EL (cell line): Measurements from ENCODE around the gene RPS14.

Experiments
- DNase-seq: peaks from one replicate; pipeline ENCODE4 v3.0.0-alpha.2; 2016

The RPS14 gene

DNA sequence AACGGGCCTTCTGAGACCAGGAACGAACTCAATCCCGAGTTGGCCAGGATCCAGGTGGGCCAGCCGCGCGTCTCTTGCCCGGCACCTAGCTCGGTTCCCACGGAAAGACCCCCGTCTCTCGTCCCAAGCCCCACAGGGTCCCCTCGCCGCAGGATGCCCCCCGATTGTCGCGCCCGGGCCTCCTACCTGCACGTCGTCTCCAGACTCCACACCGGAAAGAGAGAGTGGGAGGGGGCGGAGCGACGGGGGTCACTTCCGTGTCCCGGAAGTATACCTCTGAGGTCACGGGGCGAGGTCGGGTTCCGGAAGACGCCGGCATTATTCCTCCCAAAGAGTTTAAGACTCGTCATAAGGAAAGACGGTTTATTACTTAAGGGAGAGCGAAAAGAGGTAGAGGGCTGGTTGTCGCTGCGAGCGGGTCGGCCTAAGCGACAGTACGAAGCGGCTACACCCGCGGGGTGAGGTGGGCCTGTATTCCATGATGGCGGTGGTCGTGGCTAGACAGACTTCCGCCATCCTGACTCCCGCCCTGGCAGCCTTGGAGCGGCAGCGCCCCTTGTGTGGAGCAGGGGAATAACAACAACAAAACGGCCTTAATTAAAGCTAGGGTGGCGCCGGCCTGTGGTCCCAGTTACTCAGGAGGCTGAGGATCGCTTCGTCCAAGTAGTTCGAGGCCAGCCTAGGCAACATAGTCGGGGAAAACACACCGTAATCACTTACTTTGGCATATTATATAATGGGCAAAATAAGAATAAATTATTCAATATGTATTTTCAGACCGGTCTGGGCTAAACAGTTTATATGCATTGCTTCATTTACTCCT, at the start of gene RPS14:
Gene RPS14 (minus strand): TSS at position 223 of the 823 bp plus-strand sequence. CDS start 2,006 bp downstream, outside the sequence.
- peak; percentile 93 for DNase-seq

- no peak for DNase-seq
Measured at GRCh38 chr5:150498971-150499370, 49.4 kb upstream of the RPS14 start.

- no peak for DNase-seq
Measured at GRCh38 chr5:150498501-150498900, 49.0 kb upstream of the RPS14 start.

DNA sequence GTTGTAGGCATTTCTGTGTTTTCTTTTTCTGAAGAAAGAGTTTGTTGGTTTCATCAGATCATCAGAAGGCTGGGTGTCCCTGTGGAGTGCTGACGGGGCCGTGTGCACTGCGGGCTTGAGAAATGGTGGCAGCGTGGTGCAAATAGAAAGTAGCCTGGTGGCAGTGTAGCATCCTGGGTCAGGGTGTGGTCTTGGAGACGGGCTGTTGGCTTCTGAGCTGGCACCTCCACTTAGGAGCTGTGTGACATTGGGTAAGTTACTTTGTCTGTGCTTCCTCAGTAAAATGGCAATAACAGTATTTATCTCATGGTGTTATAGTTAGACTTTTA, 48.4 kb upstream of the RPS14 start:
- DNase-seq, result no peak

DNA sequence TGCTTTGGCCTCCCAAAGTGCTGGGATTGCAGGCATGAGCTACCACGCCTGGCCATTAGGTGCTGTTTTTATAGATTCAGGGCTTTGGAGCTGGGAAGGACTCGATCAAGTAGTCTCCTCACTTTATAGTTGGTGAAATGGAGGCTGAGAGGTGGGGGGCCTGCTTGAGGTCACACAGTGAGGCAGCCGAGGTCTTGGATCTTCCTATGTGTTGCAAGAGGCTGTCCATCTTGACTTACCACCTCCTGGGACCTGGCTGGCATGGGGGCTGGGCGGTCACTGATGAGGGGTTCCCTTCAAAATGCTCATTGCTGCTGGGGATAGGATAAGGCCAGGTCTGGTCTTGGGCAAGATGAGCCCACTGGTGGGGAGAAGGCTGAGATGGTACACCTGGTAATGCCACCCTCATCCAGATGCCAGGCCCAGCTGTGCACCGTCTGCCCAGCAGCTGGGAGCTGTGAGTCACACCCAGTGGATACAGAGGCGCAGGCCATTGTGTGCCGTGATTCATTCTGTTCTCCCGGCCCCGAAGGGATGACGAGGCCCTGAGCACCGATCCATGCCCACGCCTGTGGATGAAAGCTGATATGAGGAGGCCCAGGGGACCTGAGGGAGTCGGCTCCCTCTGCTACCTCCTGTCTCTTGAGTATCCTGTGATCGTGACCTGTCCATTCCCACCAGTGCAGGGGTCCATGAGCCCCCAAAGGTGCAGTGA, 47.9 kb upstream of the RPS14 start:
- DNase-seq, result peak; percentile 96

DNA sequence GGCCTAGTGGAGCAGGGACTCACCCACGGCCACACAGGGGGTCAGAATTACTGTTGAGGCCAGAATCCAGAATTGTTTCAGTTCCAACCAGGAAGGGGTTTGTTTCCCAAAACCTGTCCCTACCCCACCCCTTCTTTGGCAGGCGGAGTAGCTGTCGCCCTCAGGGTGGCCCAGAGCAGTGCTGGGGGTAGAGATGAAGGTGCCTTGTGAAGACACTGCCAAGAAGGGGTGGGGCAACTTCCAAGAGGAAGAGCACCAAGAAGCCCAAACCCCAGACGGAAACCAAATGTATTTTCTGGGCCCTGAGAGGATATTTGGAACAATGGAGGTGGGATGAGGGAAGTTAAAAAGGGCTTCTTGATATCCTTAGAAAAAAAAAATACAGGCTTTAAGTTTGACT, 47.0 kb upstream of the RPS14 start:
- no peak for DNase-seq

DNA sequence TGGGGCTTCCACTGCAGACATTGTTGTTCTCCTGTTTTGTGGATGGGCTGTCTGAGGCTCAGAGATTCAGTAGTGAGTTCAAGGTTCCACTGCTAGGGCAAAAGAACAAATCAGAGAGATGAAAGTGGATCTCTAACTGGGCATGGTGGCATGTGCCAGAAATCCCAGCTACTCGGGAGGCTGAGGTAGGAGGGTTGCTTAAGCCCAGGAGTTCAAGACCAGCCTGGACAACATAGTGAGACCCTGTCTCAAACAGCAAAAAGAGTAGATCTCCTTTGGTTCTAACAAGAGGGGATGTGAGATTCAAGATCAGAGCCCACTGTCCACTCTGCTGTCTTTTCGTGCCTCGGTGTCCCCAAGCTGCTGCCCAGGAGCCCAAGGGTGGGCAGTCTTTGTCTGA, 46.6 kb upstream of the RPS14 start:
- DNase-seq, result no peak

DNA sequence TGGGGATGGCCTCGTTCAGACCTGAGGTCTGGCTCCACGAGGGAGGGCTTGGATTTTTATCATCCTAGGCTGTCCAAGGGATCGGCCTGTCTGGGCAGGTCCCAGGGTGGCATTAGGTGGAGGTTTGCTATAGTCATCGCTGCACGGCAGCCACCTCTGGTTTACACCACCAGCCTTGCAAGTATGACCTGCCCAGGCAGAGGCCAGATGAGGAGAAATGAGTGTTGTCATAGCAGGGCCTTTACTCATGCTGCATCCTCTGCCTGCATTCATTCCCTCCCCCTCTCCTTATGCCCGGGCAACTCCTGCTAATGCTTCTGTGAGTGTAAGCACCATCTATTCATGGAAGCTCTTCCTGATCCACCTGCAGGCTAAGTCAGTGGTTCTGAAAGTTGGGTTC, 43.1 kb upstream of the RPS14 start:
- DNase-seq, result peak; percentile 87

DNA sequence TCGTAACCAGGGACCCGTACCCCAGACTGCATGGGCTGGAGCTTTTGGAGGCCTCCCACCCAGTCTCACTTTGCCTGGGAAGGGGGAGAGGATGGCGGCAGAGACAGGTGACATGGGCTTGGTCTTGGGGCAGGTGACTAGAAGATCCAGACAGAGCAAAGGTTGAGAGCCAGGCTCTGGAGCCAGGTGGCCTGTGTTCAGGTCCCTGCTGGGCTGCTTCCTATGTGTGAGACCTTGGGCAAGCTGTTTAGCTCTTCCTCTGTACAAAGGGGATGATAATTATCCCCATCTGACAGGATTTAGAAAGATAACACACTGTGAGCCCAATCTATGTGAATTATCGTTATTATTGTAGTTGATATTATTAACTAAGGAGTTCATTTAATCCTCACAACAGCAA, 42.3 kb upstream of the RPS14 start:
- DNase-seq, result no peak

- DNase-seq, result no peak
Measured at GRCh38 chr5:150490754-150491153, 41.2 kb upstream of the RPS14 start.

GRCh38 chr5:150490296-150490669, 40.7 kb upstream of the RPS14 start:
- DNase-seq, result no peak

DNA sequence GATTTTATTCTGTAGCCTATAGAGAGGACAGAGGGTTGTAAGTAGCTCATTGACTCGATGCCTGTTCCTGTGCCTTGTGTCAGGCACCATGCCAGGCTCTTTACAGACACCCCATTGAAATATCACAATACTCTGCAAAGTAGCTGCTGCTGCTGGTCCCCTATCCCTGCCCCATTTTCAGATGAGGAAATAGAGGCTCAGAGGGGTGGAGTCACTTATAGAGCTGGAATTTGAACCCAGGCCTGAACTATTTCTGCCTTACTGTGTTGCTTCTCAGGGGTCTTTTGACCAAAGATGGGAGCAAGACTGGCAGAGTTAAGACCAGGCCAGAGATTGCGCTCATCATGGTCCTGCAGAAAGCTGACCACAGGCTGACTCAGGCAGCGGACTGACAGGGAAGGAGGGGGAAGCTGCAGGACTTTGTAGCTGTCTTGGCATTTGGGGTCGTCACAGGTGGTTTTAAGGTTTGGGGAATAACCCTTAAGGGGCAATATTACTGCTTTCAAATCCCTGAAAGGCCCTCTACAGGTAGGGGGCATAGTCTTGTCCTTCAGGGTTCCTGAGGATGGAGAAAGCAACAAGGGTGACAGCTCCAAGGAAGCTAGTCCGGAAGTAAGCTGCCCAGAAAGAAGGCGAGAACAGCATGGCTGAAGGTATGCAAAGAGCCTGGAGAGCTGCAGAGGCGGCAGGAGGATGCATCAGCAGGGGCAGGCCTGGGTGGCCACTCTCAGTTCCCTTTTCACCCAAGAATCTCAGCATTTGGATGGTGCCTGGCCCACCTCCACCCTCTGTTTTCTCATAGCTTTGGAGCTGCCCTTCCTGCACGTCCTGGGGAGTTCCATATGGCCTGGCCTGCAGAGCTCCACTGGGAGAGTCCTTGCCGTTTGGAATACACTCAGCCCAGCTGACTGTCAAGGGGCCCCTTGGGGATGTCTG, 40.1 kb upstream of the RPS14 start:
- peak; percentile 74 for DNase-seq

- DNase-seq, result peak; percentile 83
Measured at GRCh38 chr5:150488519-150489359, 39.2 kb upstream of the RPS14 start.

DNA sequence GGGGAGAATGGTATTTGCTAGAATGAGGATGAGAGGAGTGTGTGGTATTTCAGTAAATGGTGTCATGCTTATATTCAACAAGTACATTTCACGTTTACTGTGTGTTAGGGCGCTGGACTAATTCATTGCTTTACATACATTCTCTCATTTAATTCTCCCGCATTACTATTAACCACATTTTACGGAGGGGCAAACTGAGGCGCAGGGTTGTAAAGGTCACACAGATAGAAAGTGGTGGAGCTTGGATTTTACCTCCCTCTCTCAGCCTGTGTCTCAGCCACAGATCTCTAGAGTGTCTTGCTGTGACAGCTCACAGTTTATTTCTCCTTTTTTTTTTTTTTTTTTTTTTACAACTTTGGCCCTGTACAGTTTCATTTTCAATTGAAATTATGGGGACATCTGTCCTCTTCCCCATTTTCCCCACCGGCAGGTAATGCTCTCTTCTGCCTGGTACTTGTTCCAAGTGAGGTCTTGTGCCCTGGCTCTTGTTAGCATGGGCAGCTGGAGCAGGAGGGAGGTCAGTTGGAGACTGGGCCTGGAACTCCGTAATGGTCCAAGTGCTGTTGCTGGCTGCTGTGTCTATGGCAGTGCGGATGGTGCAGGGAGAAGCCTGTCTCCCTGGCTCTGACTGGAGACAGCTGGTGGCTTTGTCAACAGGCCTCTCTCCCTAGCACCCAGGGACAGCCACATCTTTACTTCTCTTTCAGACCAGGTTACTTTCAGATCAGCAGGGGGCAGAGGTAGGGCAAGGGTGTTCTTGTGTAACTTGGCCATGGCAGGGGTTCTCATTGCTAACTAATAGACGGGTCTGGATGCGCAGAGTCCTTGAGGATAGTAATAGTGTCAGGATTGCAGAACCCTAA, 37.9 kb upstream of the RPS14 start:
- DNase-seq, result peak; percentile 63

DNA sequence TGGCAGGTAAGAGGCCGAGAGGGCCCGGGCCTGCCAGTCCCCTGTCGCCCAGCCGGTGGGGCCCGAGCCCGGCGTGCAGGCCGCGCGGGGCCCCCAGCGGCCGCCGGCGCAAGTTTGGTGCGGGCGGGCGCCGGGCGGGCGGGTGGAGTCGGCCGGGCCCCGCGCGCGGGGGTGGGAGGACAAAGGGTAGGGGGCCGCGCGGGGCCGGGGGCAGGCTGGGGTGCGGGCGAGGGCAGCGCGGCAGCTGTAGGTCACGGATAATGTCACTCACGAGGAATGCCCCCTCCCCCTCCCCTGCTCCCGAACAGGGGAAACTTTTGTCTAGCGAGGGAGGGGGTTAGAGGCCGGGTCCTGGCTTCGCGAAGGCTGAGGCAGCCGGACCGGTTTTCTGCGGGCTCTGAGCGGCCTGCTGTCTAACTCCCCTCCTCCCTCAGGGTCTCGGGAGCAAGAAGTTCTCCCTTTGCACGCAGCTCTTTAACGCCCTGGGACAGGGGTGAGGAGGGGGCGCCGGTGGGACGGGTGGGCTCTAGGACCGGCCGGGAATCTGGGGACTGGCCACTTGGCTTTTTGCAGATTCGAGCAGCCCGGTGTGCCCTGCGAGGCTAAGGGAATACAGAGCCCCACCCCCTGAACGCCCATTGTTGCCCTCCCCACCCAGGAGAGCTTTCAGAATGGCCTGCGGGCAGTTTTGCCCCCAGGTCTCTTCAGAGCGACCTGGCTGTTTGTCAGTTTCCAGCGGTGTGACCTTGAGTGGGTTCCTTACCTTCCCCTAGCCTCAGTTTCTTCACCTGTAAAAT, 37.1 kb upstream of the RPS14 start:
- peak; percentile 61 for DNase-seq

DNA sequence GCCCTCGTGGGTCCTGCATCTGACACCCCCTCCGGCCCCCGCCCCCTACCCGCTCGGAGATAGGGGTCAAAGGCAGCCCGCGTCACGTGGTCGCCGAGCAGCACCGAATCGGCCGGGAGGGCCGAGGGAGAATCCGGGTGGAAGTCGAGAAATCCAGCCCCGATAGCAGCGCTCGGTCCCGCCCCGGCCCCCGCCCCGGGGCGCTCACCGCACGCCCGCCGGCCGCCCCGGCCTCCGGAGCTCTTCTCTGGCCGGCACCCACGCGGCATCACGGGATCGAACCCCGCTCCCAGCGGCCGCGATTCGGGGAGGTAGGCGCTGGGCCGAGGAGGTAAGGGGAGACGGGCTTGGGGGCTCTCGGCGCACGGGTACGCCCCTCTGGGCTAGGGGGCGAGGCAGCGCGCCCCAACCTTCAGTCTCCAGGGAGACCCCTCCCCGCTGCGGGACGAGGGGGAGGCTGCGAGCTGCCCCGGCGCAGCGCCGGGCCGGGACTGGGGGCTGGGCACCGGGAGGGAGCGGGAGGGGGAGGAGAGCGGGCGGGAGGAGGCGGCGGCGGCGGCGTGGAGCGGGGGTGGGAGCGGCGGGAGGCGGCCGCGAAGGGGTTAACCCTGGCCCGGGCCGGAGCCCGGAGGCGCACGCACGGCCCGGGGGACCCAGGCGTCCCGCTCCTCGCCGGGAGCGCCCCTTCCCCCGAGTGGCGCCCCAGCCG, 36.3 kb upstream of the RPS14 start:
- peak; percentile 54 for DNase-seq

DNA sequence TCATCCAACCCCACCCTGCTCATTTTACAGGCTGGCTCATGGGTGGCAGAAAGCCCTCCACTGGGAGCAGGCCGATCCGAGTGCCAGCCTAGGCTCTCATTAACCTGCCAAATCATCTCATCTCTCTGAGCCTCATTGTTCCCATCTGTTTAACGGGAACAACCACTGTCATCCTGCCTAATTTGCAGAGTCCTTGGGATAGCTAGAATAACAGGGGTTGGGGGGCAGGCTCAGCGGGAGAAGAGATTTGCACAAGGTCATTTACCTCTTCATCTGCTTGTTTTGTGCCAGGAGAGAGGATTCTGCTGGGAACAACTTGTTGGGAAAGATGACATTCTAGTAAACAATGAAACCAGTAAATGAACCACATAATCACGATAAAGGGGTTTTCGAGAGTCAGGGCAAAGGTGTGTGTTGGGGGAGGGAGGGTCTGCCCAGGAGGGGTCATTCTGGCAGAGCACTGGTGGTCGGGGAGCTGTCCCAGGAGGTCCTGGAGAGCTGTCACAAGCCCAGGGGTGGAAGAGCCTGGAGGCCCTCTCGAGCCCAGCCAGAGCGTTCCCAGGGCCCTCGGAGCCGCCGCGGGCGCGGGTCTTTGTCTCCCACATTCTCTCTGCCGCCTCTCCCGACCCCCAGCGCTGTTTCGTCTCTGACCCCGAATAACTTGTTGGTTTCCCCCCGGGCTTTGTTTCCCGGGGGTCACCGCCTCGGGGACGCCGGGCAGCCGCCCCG, 35.6 kb upstream of the RPS14 start:
- no peak for DNase-seq

DNA sequence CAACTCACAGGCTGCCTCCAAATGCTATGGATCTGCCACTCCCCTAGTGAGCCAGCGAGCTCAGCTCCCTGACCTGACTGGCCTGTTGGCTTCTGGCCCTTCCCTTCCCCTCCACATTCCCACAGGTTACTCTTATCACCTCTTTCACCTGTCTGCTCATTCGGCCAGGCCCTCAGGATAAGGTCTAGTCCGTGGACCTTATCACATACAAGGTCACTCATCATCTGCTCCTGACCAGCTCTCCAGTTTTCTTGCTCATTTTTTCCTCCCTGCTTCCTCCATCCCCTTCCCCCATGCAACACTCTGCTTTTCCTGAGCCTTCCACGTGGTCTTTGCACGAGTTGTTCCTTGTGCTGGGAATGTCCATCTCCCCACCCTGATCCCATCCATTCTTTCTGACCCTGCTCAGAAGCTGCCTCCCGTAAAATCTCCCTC, 32.5 kb upstream of the RPS14 start:
- DNase-seq, result no peak

DNA sequence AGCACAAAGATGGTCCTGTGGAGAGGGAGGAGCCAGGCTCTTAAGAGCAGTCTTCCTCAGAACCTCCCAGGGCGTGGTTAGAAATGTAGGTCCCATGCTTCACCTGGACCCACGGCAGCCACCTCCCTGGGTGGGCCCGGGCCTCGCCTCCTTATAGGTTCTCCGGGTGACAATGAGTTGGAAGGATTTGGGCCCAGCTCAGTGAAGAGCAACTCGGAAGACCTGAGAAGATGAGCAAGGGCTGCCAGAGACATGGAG, 32.1 kb upstream of the RPS14 start:
- no peak for DNase-seq
